Measurements from ENCODE around the gene SUSD6. TPM values are rescaled to one million over a fixed set of nuclear protein-coding genes. Genes with fewer than 3 reads are reported as not detected.

Gene SUSD6
- total RNA-seq, 1 experiment from 2014 or later = 3.7 TPM

- Histone ChIP-seq H3K56ac (ENCODE audit: insufficient read length, low read depth, low read length) (no peak overlapping the region), H3K23ac (ENCODE audit: insufficient read length, low read depth, low read length) (no peak overlapping the region), H4K91ac (ENCODE audit: insufficient read length, low read depth, low read length) (no peak overlapping the region), H3K4me1 (ENCODE audit: insufficient read depth, low read length) (peaks cover 7% of the 10 kb centered on the region; the same call in 1 of the 2 replicates), H2AK5ac (ENCODE audit: insufficient read length, low read length) (no peak overlapping the region), H3K9ac (ENCODE audit: extremely low read depth, insufficient read length, low read length) (no peak overlapping the region), H3K18ac (ENCODE audit: insufficient read length, low read depth, low read length) (peak overlapping the region; percentile 30), H2BK12ac (ENCODE audit: insufficient read length, low read depth, low read length) (no peak overlapping the region), H2BK15ac (ENCODE audit: low read depth, low read length) (no peak overlapping the region), H3K4me2 (ENCODE audit: insufficient read depth, insufficient read length, low read length) (no peak overlapping the region), H3K14ac (ENCODE audit: insufficient read depth, low read length) (peak overlapping the region; percentile 68; the same call in 1 of the 2 replicates), H4K20me1 (ENCODE audit: control insufficient read depth, insufficient read depth, insufficient read length) (no peaks in the 10 kb centered on the region), H2BK120ac (ENCODE audit: low read depth, low read length, poor library complexity, severe bottlenecking) (no peak overlapping the region), H4K5ac (ENCODE audit: insufficient read length, low read depth, low read length) (no peak overlapping the region), H2BK5ac (ENCODE audit: insufficient read length, low read length) (no peak overlapping the region), H2BK20ac (ENCODE audit: low read depth, low read length, poor library complexity, severe bottlenecking) (no peak overlapping the region), H3K23me2 (ENCODE audit: insufficient read length, low read depth, low read length, poor library complexity, severe bottlenecking) (no peaks in the 10 kb centered on the region), H4K8ac (replicated peaks; ENCODE audit: insufficient read length, low read depth, low read length) (no peak overlapping the region), H3K4ac (ENCODE audit: low read depth, low read length) (no peak overlapping the region), H3K27ac (ENCODE audit: insufficient read length, low read depth, low read length) (no peak overlapping the region), H2AFZ (ENCODE audit: low read length) (no peak overlapping the region), H3K79me1 (ENCODE audit: insufficient read depth, low read depth, low read length, poor library complexity, severe bottlenecking) (no peaks in the 10 kb centered on the region), H3K27me3 (ENCODE audit: insufficient read depth, low read length) (no peaks in the 10 kb centered on the region), H3K9me3 (ENCODE audit: control insufficient read depth, low read depth, low read length) (no peaks in the 10 kb centered on the region), H3K79me2 (ENCODE audit: insufficient read depth, low read length) (0 out of 2 replicates have a peak, but pooled peaks cover 2% of the 10 kb centered on the region), H3T11ph (ENCODE audit: low read length) (no peak overlapping the region)
- Mint-ChIP-seq H3K36me3 (ENCODE audit: insufficient read depth in 1 of 3, low read depth in 3 of 3) (no peaks in the 10 kb centered on the region), H3K9me3 (no peaks in the 10 kb centered on the region), H3K27ac (no peak overlapping the region; a peak in 1 of 7 replicates), H3K4me3 (no peak overlapping the region), H3K4me1 (peaks cover 50% of the 10 kb centered on the region in 2 experiments), H3K27me3 (ENCODE audit: low read depth) (no peaks in the 10 kb centered on the region)
- WGBS (ENCODE audit: extremely low coverage, insufficient read length, low lambda C conversion rate) = no CpG with 5 or more reads among the region's 3 CpGs
- DNase-seq = no peak
- no peak for TF ChIP-seq CTCF (conservative IDR thresholded peaks at IDR 0.05)
Observed at GRCh38 chr14:69693145-69693544, 81.7 kb downstream of the SUSD6 start.
